Glutamatergic neuron (in vitro differentiated cells): ENCODE measurements around the gene HDAC11. TPM values are rescaled to one million over a fixed set of nuclear protein-coding genes. Genes with fewer than 3 reads are reported as not detected.

ENCODE experiments used
- DNase-seq: peaks from one replicate; pipeline ENCODE4 v3.0.0; 2022
- H3K27ac Mint-ChIP-seq: one replicate; pipeline ENCODE4 v1.8.0; 2020; ENCODE audit warnings: mild to moderate bottlenecking, mixed read lengths, inconsistent platforms; ENCODE audit not compliant: unreplicated experiment
- H3K27me3 Mint-ChIP-seq: one replicate; pipeline ENCODE4 v1.8.0; 2020; ENCODE audit warnings: mild to moderate bottlenecking, moderate library complexity, mixed read lengths, inconsistent platforms; ENCODE audit not compliant: unreplicated experiment
- H3K36me3 Mint-ChIP-seq: one replicate; pipeline ENCODE4 v1.8.0; 2020; ENCODE audit warnings: mild to moderate bottlenecking, mixed read lengths, inconsistent platforms; ENCODE audit not compliant: unreplicated experiment
- H3K4me1 Mint-ChIP-seq: one replicate; pipeline ENCODE4 v1.8.0; 2020; ENCODE audit warnings: mild to moderate bottlenecking, low read depth, mixed read lengths, inconsistent platforms; ENCODE audit not compliant: unreplicated experiment
- H3K4me3 Mint-ChIP-seq: one replicate; pipeline ENCODE4 v1.8.0; 2020; ENCODE audit warnings: mild to moderate bottlenecking, mixed read lengths, inconsistent platforms; ENCODE audit not compliant: unreplicated experiment
- H3K9me3 Mint-ChIP-seq: one replicate; pipeline ENCODE4 v1.8.0; 2020; ENCODE audit warnings: mild to moderate bottlenecking, moderate library complexity, mixed read lengths, inconsistent platforms; ENCODE audit not compliant: unreplicated experiment
- CTCF ChIP-seq: fragments of 200-600 bp; sonication (generic); IDR thresholded peaks from one replicate; pipeline ENCODE4 v1.5.0; 2021; ENCODE audit not compliant: partially characterized antibody, unreplicated experiment
- total RNA-seq: library from RNA; stranded (reverse); fragmentation: NEBNext Ultra II Directional; extraction: Animal tissue kit (Norgen Biotek cat#: 25700); gene quantifications from one replicate; pipeline ENCODE4 v1.2.1, GENCODE V29; 2021; ENCODE audit not compliant: unreplicated experiment

HDAC11 gene
- total RNA-seq, 1 donor from 2014 or later, result 19.8 TPM

DNA sequence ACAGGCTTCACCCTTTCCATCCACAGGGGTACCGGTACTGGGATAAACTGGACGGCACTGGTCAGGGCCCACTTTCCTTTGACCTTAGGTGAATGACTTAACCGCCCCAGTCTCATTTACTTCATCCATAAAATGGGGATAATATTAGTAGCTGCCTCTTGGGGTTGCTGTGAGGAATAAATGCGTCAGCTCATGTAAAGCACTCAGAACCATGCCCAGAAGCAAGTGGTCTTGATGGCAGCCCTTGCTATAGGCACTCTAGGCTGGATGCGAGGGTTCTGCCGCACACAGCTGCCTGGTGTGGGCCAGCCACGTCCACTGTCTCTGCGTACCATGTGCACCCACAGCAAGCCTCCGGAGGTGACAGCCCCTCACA, 36.6 kb downstream of the HDAC11 start:
- Mint-ChIP-seq H3K4me1 (peaks cover 2% of the 10 kb centered on the region), H3K9me3 (peaks cover 1% of the 10 kb centered on the region), H3K4me3 (no peak overlapping the region), H3K36me3 (peaks cover 10% of the 10 kb centered on the region), H3K27ac (no peak overlapping the region), H3K27me3 (peaks cover 2% of the 10 kb centered on the region)
- TF ChIP-seq CTCF, result no peak
- no peak for DNase-seq

DNA sequence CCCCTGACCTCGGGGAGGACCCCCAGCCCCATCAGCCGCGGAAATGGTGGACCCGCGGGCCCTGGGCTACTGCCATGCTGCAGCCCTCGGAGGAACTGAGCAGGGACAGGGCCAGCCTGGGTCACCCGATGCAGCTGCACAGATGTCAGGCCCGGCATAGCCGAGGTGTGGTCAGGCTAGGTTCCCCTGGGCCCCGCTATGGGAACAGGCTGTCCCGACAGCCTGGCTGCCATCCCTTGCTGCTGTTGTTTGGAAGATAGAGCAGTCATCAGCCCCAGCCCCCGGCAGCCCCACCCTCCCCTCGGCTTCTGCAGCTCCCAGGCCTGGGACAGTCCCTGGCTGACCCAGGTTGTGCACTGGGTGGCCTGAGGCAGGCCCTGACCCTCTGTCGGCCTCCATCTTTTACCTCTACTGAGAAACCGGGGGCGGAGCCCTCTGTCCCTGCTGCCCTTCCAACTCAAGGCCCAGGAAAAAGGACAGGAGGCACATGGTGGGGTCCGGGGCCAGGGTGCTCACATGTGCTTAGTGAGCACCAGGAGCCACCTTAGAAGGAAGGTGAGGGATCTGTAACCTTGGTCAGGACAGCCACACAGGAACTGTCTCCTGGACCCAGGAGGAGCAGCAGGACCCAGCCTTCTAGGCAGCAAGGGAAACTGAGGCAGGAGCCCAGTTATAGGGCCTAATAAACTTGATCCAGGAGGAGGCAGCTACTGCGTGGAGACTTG, 37.3 kb downstream of the HDAC11 start:
- Mint-ChIP-seq H3K4me3 (no peak overlapping the region), H3K9me3 (no peaks in the 10 kb centered on the region), H3K4me1 (peaks cover 2% of the 10 kb centered on the region), H3K27ac (no peak overlapping the region), H3K36me3 (peaks cover 8% of the 10 kb centered on the region), H3K27me3 (peaks cover 2% of the 10 kb centered on the region)
- no peak for TF ChIP-seq CTCF
- DNase-seq, result peak; percentile 56

DNA sequence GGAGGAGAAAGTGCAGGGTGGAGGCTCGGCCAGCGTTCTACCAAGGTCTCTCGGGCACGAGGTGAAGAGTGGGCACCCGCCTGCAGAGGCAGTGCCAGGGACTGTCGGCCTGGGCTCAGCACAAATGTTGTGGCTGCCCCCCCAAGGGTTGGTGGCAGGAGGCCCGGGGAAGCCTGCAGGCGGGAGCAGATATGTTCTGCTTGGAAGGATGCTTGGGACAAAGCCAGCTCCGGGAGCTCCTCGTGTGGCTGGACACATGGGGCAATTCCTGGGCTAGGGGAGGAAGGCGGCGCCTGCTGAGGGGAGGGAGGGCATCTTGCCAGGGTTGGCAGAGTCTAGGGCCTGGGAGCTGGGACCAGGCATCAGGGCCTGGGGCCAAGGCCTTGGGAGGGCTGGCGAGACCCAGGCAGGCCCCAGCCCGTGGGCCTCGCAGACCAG, 38.4 kb downstream of the HDAC11 start:
- H3K36me3 Mint-ChIP-seq, result peaks cover 15% of the 10 kb centered on the region

DNA sequence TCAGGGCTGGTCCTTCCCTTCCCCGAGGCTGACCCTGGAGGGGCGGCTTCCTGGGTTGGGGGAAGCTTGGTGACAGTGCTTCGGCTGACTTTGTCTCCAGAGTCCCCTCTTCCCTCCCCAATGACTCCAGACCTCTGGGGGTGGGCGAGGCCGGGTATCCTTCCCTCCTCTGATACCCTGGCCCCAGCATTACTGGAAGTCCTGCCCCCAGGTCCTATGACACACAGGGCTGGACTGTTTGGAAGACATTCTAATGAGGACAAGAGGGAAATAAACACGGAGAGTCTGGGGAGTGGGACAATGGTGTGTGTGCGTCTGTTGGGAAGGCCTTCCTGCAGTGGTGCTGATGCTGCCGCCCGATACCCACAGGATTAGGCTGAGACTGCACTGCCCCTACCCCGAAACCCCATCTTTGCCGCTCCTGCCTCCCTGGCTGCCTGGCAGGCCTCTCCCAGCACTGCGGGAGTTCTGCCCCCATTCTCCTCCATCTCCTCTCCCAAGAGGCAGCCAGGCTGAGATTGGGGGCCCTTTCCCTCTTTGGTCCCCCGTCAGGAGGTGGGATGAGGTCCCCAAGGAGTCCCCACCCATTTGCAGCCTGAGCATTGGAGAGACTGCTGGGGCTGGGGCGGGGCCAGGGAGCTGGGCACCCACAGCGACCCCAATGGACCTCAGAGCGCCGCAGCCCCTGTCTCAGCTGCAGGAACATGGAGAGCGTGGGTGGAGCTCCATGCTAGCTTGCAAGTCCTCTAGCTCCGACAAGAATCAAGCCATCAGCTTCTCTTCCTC, 39.1 kb downstream of the HDAC11 start:
- H3K4me3 Mint-ChIP-seq, result no peak overlapping the region
- no peaks in the 10 kb centered on the region for H3K9me3 Mint-ChIP-seq
- peaks cover 5% of the 10 kb centered on the region for H3K27me3 Mint-ChIP-seq
- peaks cover 15% of the 10 kb centered on the region for H3K36me3 Mint-ChIP-seq
- TF ChIP-seq CTCF, result no peak
- H3K4me1 Mint-ChIP-seq, result no peaks in the 10 kb centered on the region
- no peak for DNase-seq
- H3K27ac Mint-ChIP-seq, result no peak overlapping the region

More for the DNA sequence above, 38.4 kb downstream of the HDAC11 start:
- Mint-ChIP-seq H3K9me3 (no peaks in the 10 kb centered on the region), H3K4me3 (no peak overlapping the region), H3K27me3 (peaks cover 5% of the 10 kb centered on the region), H3K27ac (no peak overlapping the region), H3K4me1 (peaks cover 2% of the 10 kb centered on the region)
- no peak for TF ChIP-seq CTCF
- no peak for DNase-seq
